OCI-LY1 (cell line): ENCODE data around the gene KLHL29.

Experiments used
- H2AFZ ChIP-seq: fragments of 200-600 bp; sonication (generic), shearing (Covaris generic); 2 replicates; pipeline ENCODE4 v1.6.0; 2014; ENCODE audit warnings: antibody characterized with exemption, mild to moderate bottlenecking, low read length
- H3F3A ChIP-seq: fragments of 200-600 bp; sonication (generic), shearing (Covaris generic); 2 replicates; pipeline ENCODE4 v1.6.0; 2014; ENCODE audit warnings: mild to moderate bottlenecking, antibody characterized with exemption, low read length, moderate library complexity; ENCODE audit not compliant: insufficient read depth
- H3K27ac ChIP-seq: fragments of 200-600 bp; sonication (generic); 2 replicates; pipeline ENCODE4 v1.5.1; 2014; ENCODE audit warnings: low read length, mixed run types, mild to moderate bottlenecking, low read depth; ENCODE audit not compliant: poor library complexity, severe bottlenecking
- H3K27me3 ChIP-seq: fragments of 200-600 bp; sonication (generic); 2 replicates; pipeline ENCODE4 v1.6.0; 2014; ENCODE audit warnings: antibody characterized with exemption, mild to moderate bottlenecking, low read length, moderate library complexity; ENCODE audit not compliant: insufficient read depth
- H3K36me3 ChIP-seq: fragments of 200-600 bp; sonication (generic); 2 replicates; pipeline ENCODE4 v1.6.1; 2014; ENCODE audit warnings: mild to moderate bottlenecking, antibody characterized with exemption, low read length, moderate library complexity, mixed read lengths; ENCODE audit not compliant: insufficient read depth
- H3K4me1 ChIP-seq: fragments of 200-600 bp; sonication (generic); 2 replicates; pipeline ENCODE4 v1.5.1; 2014; ENCODE audit warnings: mild to moderate bottlenecking, low read length, moderate library complexity; ENCODE audit not compliant: insufficient read depth, severe bottlenecking
- H3K4me2 ChIP-seq: fragments of 200-600 bp; sonication (generic), shearing (Covaris generic); 2 replicates; pipeline ENCODE4 v1.6.1; 2014; ENCODE audit warnings: low read length
- H3K4me3 ChIP-seq: fragments of 200-600 bp; sonication (generic); 2 replicates; pipeline ENCODE4 v1.5.1; 2014; ENCODE audit warnings: low read length, low read depth, mild to moderate bottlenecking, mixed read lengths; ENCODE audit not compliant: poor library complexity, severe bottlenecking
- H3K79me2 ChIP-seq: fragments of 200-600 bp; shearing (Covaris generic); 2 replicates; pipeline ENCODE4 v1.6.1; 2016; ENCODE audit warnings: mixed run types, low read length, mixed read lengths; ENCODE audit not compliant: insufficient read depth
- H3K9ac ChIP-seq: fragments of 200-600 bp; sonication (generic), shearing (Covaris generic); 2 replicates; pipeline ENCODE4 v1.6.1; 2014; ENCODE audit warnings: mild to moderate bottlenecking, low read length, mixed read lengths
- H3K9me2 ChIP-seq: fragments of 200-600 bp; sonication (generic), shearing (Covaris generic); 2 replicates; pipeline ENCODE4 v1.6.1; 2014; ENCODE audit warnings: low read depth, mild to moderate bottlenecking, low read length, mixed read lengths
- H3K9me3 ChIP-seq: fragments of 200-600 bp; shearing (Covaris generic); 2 replicates; pipeline ENCODE4 v1.6.1; 2014; ENCODE audit warnings: low read length, mixed read lengths
- H4K20me1 ChIP-seq: fragments of 200-600 bp; sonication (generic), shearing (Covaris generic); 2 replicates; pipeline ENCODE4 v1.6.0; 2016; ENCODE audit warnings: mild to moderate bottlenecking, low read length; ENCODE audit not compliant: insufficient read depth
- EZH2 ChIP-seq: fragments of 200-600 bp; sonication (generic), shearing (Covaris generic); IDR thresholded peaks from 2 replicates; pipeline ENCODE4 v1.8.0; 2017; ENCODE audit warnings: borderline replicate concordance, mixed run types, mild to moderate bottlenecking, antibody characterized with exemption, low read length, moderate library complexity, mixed read lengths
- TF ChIP-seq, protein P1 (sequence below): fragments of 200-600 bp; sonication (generic), shearing (Covaris generic); IDR thresholded peaks from 2 replicates; pipeline ENCODE4 v1.5.1; 2017; ENCODE audit warnings: mild to moderate bottlenecking, antibody characterized with exemption, low read length, moderate library complexity, mixed read lengths

The KLHL29 gene

DNA sequence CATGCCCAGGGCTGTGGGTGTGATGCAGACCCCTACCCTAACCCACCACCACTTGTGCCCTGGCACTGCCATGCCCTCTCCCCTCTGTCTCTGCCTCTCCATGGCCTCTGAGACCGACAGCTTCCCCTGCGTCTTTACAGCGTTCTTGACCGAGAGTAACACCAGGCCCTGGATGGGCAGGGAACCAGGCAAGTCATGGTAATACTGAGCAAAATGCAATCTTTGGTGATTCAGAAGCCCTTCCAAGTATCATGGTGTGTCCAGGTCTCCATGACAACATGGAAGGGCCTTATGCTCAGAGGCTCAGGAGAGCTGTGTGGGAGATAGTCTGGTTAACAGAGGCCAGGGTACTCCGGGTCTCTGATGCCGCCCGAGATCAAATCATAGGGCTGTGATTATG lies 176.1 kb downstream of the KLHL29 start:
- no peaks in the 10 kb centered on the region for H3K27me3 ChIP-seq

DNA sequence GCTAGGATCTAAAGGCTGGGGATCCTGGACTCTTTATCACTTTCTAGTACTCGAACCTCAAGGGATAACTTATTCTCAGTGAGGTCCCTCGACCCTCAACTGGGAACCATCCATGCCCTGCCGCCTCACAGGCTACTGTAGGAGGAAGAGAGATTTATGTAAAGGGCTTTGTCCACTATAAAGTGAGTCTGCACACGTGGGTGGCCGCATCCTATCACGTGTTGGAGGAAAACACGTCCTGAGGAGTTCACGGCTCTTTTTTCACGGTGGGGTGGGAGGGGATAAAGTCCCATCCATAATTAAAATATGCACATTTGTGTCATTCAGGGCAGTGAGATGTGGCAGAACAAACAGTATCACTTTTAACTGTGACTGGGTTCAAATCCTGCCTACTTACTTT lies 176.6 kb downstream of the KLHL29 start:
- no peak for TF ChIP-seq EZH2
- H3K9ac ChIP-seq, result no peak overlapping the region
- H3K79me2 ChIP-seq, result no peaks in the 10 kb centered on the region
- no peaks in the 10 kb centered on the region for H4K20me1 ChIP-seq
- no peaks in the 10 kb centered on the region for H3K36me3 ChIP-seq
- no peaks in the 10 kb centered on the region for H3K4me1 ChIP-seq
- no peaks in the 10 kb centered on the region for H3K9me2 ChIP-seq
- H2AFZ ChIP-seq, result no peak overlapping the region
- H3K4me3 ChIP-seq, result no peak overlapping the region
- H3F3A ChIP-seq, result no peaks in the 10 kb centered on the region
- no peaks in the 10 kb centered on the region for H3K9me3 ChIP-seq
- H3K27me3 ChIP-seq, result 0 out of 2 replicates have a peak, but pooled peaks cover 3% of the 10 kb centered on the region
- no peak overlapping the region for H3K27ac ChIP-seq
- H3K4me2 ChIP-seq, result no peak overlapping the region

More for the DNA sequence above, 176.1 kb downstream of the KLHL29 start:
- no peaks in the 10 kb centered on the region for H3K36me3 ChIP-seq
- no peaks in the 10 kb centered on the region for H3K9me2 ChIP-seq
- H3K79me2 ChIP-seq, result no peaks in the 10 kb centered on the region
- no peak overlapping the region for H3K27ac ChIP-seq
- H3K9me3 ChIP-seq, result no peaks in the 10 kb centered on the region
- no peak overlapping the region for H3K4me3 ChIP-seq
- no peak overlapping the region for H3K9ac ChIP-seq
- H4K20me1 ChIP-seq, result no peaks in the 10 kb centered on the region
- no peaks in the 10 kb centered on the region for H3F3A ChIP-seq
- no peak overlapping the region for H2AFZ ChIP-seq
- H3K4me1 ChIP-seq, result no peaks in the 10 kb centered on the region
- TF ChIP-seq, protein P1, sequence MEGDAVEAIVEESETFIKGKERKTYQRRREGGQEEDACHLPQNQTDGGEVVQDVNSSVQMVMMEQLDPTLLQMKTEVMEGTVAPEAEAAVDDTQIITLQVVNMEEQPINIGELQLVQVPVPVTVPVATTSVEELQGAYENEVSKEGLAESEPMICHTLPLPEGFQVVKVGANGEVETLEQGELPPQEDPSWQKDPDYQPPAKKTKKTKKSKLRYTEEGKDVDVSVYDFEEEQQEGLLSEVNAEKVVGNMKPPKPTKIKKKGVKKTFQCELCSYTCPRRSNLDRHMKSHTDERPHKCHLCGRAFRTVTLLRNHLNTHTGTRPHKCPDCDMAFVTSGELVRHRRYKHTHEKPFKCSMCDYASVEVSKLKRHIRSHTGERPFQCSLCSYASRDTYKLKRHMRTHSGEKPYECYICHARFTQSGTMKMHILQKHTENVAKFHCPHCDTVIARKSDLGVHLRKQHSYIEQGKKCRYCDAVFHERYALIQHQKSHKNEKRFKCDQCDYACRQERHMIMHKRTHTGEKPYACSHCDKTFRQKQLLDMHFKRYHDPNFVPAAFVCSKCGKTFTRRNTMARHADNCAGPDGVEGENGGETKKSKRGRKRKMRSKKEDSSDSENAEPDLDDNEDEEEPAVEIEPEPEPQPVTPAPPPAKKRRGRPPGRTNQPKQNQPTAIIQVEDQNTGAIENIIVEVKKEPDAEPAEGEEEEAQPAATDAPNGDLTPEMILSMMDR, result no peak
- TF ChIP-seq EZH2, result no peak
- H3K4me2 ChIP-seq, result no peak overlapping the region

- H3F3A ChIP-seq, result no peaks in the 10 kb centered on the region
- no peaks in the 10 kb centered on the region for H3K9me2 ChIP-seq
- H4K20me1 ChIP-seq, result no peaks in the 10 kb centered on the region
- no peak overlapping the region for H3K4me2 ChIP-seq
- H3K79me2 ChIP-seq, result no peaks in the 10 kb centered on the region
- 0 out of 2 replicates have a peak, but pooled peaks cover 3% of the 10 kb centered on the region for H3K27me3 ChIP-seq
- H3K4me3 ChIP-seq, result no peak overlapping the region
- H3K9ac ChIP-seq, result no peak overlapping the region
- TF ChIP-seq EZH2, result no peak
- TF ChIP-seq, protein P1, result no peak
- H3K36me3 ChIP-seq, result no peaks in the 10 kb centered on the region
- no peak overlapping the region for H2AFZ ChIP-seq
- no peaks in the 10 kb centered on the region for H3K9me3 ChIP-seq
- H3K4me1 ChIP-seq, result no peaks in the 10 kb centered on the region
- H3K27ac ChIP-seq, result no peak overlapping the region
These were observed 177.2 kb downstream of the KLHL29 start for GRCh38 chr2:23562143-23562542.

GRCh38 chr2:23563151-23563550 lies 178.2 kb downstream of the KLHL29 start:
- H3K9me2 ChIP-seq, result no peaks in the 10 kb centered on the region
- no peaks in the 10 kb centered on the region for H4K20me1 ChIP-seq
- no peaks in the 10 kb centered on the region for H3K4me1 ChIP-seq
- TF ChIP-seq, protein P1, result no peak
- no peak for TF ChIP-seq EZH2
- no peak overlapping the region for H3K27ac ChIP-seq
- no peaks in the 10 kb centered on the region for H3K36me3 ChIP-seq
- H3K4me3 ChIP-seq, result no peak overlapping the region
- no peak overlapping the region for H3K9ac ChIP-seq
- H3K27me3 ChIP-seq, result 0 out of 2 replicates have a peak, but pooled peaks cover 3% of the 10 kb centered on the region
- no peak overlapping the region for H2AFZ ChIP-seq
- no peaks in the 10 kb centered on the region for H3K9me3 ChIP-seq
- no peaks in the 10 kb centered on the region for H3K79me2 ChIP-seq
- no peak overlapping the region for H3K4me2 ChIP-seq
- H3F3A ChIP-seq, result no peaks in the 10 kb centered on the region
